ENCODE data around the gene FXYD4.
"Not testable (repeated sequence)": the region's sequence is repeated elsewhere in the genome, so short reads cannot be mapped to it uniquely, and the experiment has no call there.

FXYD4 gene

GRCh38 chr10:43376828-43377423, 5.5 kb downstream of the FXYD4 start:
- DNase-seq = no peak

DNA sequence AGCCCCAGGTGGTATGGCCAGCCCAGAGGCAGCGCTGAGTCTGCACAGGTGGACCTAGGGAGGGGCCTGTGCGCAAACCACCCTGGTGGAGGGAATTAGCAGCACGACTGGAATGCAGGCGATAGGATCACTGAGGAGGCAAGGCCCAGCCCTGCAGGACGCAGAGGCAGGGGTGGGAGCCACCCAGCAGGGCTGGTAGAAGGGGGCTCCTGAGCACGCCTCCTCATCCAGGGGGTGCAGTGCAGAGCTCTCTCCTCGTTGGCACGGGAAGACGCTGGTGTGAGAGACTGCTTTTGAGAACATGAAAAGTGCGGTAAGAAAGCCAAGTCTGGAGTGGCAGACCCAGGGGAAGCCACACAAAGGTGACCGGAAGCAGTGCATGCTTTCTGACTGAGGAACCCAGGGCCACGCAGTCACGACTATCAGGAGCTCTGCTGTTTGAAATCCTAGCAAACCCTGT, 6.0 kb downstream of the FXYD4 start:
- no peak for DNase-seq

DNA sequence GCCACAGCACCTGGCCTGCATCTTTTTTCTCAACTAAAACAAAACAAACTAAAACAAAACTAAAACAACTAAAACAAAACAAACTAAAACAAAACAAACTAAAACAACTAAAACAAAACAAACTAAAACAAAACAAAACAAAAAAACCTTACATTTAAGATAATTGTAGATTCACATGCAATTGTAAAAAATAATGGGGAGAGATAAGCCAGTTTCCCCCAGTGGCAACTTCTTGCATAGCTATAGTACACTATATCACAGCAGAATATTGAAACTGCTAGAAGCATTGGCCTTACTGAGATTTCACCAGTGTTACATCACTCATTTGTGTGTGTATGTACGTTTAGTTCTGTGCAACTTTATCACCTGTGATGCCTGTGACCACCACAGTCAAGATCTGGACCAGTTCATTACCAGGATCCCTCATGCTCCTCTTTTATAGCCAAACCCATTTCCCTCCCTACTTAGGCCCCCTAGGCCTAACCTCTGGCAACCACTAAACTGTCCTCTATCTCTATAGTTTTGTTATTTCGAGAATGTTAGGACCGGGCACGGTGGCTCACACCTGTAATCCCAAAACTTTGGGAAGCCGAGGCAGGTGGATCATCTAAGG, 9.3 kb downstream of the FXYD4 start:
- no peak for DNase-seq

GRCh38 chr10:43383204-43383971, 12.0 kb downstream of the FXYD4 start:
- no peak for DNase-seq

GRCh38 chr10:43384252-43385221, 13.1 kb downstream of the FXYD4 start:
- DNase-seq = no peak

GRCh38 chr10:43385412-43386004, 14.1 kb downstream of the FXYD4 start:
- DNase-seq = no peak

GRCh38 chr10:43386549-43386948, 15.1 kb downstream of the FXYD4 start:
- no peak for DNase-seq

DNA sequence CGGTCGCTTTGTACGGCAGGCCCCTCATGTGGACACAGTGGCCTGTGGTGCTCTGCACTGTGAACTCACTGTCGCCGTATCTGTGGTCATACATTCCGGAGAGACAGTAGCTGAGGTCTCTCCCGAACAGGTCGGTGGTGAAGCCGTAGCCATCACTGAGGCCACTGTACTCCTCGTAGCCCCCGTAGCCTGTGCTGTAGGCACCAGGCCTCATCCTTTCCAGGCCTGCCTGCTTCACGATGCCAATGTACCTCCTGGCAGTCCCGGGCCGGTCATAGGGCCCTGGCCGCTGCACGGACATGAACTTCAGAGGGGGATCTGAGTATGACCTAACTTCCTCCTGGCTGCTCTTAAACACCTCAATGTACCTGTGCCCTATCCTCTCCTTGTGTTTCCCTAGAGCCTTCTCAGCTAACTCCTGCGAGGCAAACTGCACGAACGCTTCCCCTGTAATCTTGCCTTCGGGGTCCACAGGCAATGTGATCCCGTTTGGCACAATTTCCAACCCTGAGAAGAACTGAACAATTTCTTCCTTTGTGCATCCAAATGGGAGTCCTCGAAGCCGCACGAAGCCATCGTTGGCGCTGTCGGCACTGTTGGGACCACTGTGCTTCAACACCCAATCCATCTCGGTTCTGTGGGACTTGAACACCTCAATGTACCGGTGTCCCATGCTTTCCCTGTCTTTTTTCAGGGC, 15.7 kb downstream of the FXYD4 start:
- no peak for DNase-seq

DNA sequence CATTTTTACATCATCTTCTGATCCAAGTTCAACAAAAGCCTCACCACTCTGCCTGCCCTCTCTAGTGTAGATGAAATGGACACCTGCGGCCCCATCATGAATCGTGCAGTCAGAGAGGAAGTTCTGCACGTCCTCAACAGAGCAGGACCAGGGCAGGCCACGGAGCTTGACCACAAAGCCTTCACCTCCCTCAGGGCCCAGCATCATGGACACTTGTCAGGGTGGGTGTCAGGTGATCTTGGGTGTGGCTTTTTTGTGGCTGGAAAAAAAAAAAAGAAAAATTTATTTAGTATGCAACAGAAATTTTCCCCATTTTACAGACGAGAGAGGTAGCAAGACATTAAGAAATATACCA, 16.2 kb downstream of the FXYD4 start:
- no peak for DNase-seq

GRCh38 chr10:43389867-43390266, 18.4 kb downstream of the FXYD4 start:
- no peak for DNase-seq

DNA sequence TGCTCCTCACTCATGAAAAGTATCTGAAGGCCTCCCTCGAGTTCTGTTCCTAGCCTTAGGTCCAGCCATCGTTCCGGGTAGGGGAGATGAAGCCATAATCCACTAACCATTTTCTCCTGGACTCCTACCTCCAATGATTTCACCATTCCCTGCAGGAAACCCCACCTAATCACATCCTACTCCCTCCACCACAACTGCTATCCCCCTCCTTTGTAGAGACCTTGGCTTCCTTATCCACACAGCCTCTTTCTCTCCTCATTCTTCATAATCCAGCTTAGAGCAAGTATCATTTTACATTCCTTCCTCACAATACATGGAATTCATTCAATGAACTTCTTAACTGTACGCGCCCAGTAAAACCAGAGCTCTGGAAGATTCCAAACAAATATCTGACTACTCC, 18.9 kb downstream of the FXYD4 start:
- no peak for DNase-seq

GRCh38 chr10:43390759-43391158, 19.3 kb downstream of the FXYD4 start:
- no peak for DNase-seq

DNA sequence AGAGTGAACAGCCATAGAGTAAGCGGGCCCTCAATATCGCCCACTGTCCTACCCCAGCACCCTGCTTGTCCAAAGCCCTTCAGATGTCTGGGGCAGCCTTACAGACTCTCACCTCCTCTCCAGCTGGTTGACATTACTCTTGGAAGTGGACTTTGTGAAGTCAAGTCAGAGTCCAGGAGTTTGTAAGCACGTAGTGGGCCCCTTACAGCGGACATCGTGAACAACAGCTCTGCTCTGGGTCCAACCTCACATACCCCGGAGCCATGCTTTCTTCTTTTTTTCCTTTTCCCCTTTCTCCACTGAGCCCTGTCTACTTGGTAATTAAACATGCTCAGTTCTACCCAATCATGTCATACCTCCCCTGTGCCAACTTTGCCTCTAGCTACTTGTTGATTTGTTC, 20.1 kb downstream of the FXYD4 start:
- DNase-seq = no peak

- no peak for DNase-seq
These were observed 21.3 kb downstream of the FXYD4 start for GRCh38 chr10:43392748-43393147.

- DNase-seq = not testable (repeated sequence)
These were observed 21.8 kb downstream of the FXYD4 start for GRCh38 chr10:43393186-43393585.

GRCh38 chr10:43393606-43394360, 22.3 kb downstream of the FXYD4 start:
- no peak for DNase-seq

DNA sequence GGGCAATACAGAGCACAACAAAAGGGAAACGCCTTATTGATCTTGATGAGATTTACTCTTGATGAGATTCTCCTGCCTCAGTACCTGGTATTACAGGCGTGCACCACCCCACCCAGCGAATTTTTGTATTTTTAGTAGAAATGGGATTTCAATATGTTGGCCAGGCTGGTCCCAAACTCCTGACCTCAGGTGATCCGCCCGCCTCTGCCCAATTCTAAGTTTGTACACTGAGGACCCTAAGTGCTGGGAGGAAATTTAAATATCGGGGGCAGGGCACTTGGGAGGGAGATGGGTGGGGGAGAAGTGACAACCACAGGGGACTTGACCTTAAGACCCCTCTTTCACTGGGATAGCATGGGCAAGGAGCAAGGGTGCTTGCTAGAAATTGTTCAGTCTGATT, 23.4 kb downstream of the FXYD4 start:
- DNase-seq = no peak

DNA sequence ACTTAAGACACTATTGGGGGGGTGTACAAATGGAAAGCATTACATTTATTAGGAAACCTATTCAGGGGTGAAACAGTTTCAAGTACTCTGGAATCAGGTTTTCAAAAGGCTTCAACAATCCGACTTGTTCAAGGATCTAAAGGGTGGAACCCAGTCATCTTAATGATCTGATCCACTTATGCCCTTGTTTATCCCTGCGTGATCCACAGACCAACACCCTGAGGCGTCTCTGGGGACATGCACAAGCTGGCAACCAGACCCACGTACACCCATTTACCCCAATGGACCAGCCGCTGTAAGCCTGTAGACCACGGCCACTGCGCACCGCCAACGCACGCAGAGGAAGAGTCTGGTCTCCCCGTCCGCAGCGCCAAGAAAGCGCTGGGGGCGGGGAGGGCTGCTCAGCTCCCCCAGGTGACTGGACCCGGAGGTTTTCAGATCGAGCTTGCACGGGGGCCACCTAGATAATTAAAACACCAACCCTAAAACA, 24.2 kb downstream of the FXYD4 start:
- no peak for DNase-seq

GRCh38 chr10:43396061-43396927, 24.9 kb downstream of the FXYD4 start:
- DNase-seq = peak; percentile 75

All from stimulated activated CD4-positive, alpha-beta T cell treated with anti-CD3 and anti-CD28 coated beads, Interleukin-12 subunit alpha, Interleukin-12 subunit beta, amount 100 ng/mL, for 4 hours (primary cell).